Umbilical cord (tissue), 2 donors: ENCODE measurements around the gene PTPRC. TPM values are rescaled to one million over a fixed set of nuclear protein-coding genes. Genes with fewer than 3 reads are reported as not detected.
"Not testable (repeated sequence)": the region's sequence is repeated elsewhere in the genome, so short reads cannot be mapped to it uniquely, and the experiment has no call there.

Source experiments
- DNase-seq: peaks from one replicate; pipeline ENCODE4 v3.0.0-alpha.2; 2015; ENCODE audit warnings: low spot score
- total RNA-seq: library from RNA; depleted of rRNA; stranded (reverse); fragments of >200 nt; gene quantifications from one replicate; pipeline ENCODE4 v1.2.3, GENCODE V29; 2014; ENCODE audit warnings: low replicate concordance; ENCODE audit not compliant: insufficient read depth

The PTPRC gene
- total RNA-seq, result 67.7 TPM

- peak; percentile 30 for DNase-seq
These were observed at the start of gene PTPRC for GRCh38 chr1:198638894-198639635. Gene PTPRC (plus strand): TSS chr1:198639040. CDS start chr1:198639269, 229 bp downstream.

- no peak for DNase-seq
These were observed 48.4 kb upstream of the PTPRC start for GRCh38 chr1:198590454-198590853.

GRCh38 chr1:198595765-198596164 is 43.1 kb upstream of the PTPRC start:
- DNase-seq, result no peak

- no peak for DNase-seq
These were observed 41.0 kb upstream of the PTPRC start for GRCh38 chr1:198597690-198598430.

GRCh38 chr1:198598796-198599321 is 40.0 kb upstream of the PTPRC start:
- no peak for DNase-seq

- DNase-seq, result no peak
These were observed 39.1 kb upstream of the PTPRC start for GRCh38 chr1:198599749-198600148.

GRCh38 chr1:198600906-198601305 is 37.9 kb upstream of the PTPRC start:
- no peak for DNase-seq

- not testable (repeated sequence) for DNase-seq
These were observed 37.5 kb upstream of the PTPRC start for GRCh38 chr1:198601310-198601709.

- no peak for DNase-seq
These were observed 36.6 kb upstream of the PTPRC start for GRCh38 chr1:198601936-198602889.

GRCh38 chr1:198604975-198605374 is 33.9 kb upstream of the PTPRC start:
- DNase-seq, result no peak

- DNase-seq, result no peak
These were observed 33.4 kb upstream of the PTPRC start for GRCh38 chr1:198605406-198605805.

- DNase-seq, result no peak
These were observed 32.8 kb upstream of the PTPRC start for GRCh38 chr1:198606020-198606438.

GRCh38 chr1:198607714-198608113 is 31.1 kb upstream of the PTPRC start:
- no peak for DNase-seq

GRCh38 chr1:198610362-198610761 is 28.5 kb upstream of the PTPRC start:
- DNase-seq, result peak; percentile 9

- DNase-seq, result no peak
These were observed 27.6 kb upstream of the PTPRC start for GRCh38 chr1:198611219-198611618.

- DNase-seq, result no peak
These were observed 26.2 kb upstream of the PTPRC start for GRCh38 chr1:198612471-198613260.

GRCh38 chr1:198617406-198617805 is 21.4 kb upstream of the PTPRC start:
- DNase-seq, result no peak

GRCh38 chr1:198619375-198620140 is 19.3 kb upstream of the PTPRC start:
- DNase-seq, result no peak

- DNase-seq, result no peak
These were observed 18.6 kb upstream of the PTPRC start for GRCh38 chr1:198620218-198620617.
